ENCODE data around the gene NEO1.

DNA sequence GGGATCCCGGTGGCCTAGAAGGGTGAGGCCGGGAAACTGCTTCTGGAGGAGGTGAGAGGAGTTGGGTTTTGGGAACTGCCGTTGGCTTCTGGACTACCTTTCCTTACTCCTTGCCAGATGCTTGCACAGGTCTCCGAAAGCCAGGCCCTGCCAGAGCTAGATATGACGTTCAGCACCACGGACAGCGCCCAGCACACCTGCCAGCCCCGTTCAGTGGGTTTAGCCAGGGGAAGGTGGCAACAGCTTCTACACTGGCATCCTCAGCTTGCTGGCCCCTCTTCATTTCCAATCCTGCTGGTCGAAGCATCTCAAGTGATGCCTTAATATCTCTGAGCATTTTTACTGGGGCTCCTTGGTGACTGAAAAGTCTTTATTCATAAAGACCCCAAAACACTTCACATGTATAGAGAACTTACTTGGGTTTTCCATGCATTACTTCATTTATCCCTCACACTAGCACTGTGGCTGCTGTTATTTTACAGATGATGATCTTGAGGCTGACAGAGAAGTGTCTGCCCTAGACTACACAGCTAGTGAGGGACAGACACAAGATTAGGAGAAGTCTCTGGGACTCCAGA, 294.6 kb downstream of the NEO1 start:
- TF ChIP-seq, protein P1, sequence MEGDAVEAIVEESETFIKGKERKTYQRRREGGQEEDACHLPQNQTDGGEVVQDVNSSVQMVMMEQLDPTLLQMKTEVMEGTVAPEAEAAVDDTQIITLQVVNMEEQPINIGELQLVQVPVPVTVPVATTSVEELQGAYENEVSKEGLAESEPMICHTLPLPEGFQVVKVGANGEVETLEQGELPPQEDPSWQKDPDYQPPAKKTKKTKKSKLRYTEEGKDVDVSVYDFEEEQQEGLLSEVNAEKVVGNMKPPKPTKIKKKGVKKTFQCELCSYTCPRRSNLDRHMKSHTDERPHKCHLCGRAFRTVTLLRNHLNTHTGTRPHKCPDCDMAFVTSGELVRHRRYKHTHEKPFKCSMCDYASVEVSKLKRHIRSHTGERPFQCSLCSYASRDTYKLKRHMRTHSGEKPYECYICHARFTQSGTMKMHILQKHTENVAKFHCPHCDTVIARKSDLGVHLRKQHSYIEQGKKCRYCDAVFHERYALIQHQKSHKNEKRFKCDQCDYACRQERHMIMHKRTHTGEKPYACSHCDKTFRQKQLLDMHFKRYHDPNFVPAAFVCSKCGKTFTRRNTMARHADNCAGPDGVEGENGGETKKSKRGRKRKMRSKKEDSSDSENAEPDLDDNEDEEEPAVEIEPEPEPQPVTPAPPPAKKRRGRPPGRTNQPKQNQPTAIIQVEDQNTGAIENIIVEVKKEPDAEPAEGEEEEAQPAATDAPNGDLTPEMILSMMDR (IDR thresholded peaks at IDR 0.05; ENCODE audit: low read length) = no peak
- no peak for TF ChIP-seq EZH2 (IDR thresholded peaks at IDR 0.05; ENCODE audit: borderline replicate concordance, low read length)

Data from OCI-LY1 (cell line).